Femur (tissue), 1 donor: ENCODE data around the gene STT3A.

ENCODE experiments used
- DNase-seq: peaks from one replicate; pipeline ENCODE4 v3.0.0-alpha.2; 2017

STT3A gene

DNA sequence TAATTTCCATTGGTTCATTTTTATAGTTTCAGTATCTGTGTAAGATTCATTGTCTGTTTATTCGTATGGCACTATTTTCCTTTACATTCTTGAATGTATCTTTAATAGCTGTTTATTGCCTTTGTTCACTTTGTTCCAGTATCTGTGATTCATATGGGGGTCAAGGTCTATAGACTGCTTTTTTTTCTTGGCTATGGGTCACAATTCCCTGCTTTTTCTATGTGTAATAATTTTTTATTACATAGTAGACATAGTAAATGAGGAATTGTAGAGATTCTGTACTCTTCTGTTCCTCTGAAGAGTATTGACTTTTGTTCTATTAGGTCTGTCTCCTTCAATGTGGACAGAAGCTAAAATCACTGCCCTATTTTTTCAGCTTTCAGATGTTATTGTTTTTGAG, 77.5 kb downstream of the STT3A start:
- DNase-seq: no peak

DNA sequence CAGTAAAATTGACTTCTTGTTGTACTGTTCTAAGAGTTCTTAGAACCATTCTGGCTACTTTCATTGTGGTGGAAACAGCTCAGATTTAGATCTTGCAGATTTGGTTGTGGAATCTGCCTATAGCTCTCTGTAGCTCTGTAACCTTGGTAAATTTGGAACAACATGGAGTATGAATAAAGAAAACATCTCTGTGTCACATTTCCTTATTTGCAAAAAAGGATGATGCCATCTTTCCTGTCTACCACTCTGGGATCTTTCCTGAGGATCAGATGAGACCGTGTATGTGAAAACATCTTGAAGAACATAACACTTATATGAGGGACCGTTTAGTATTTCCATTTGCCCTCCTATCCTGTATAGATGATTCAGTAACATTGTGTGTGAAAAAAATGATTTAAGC, 78.9 kb downstream of the STT3A start:
- no peak for DNase-seq
